NCI-H1092 treated with DMSO at 0.1 percent for 48 hours (cell line): ENCODE data around the gene TMEM253.
A peak's percentile ranks its signal among the peaks of the same experiment; 100 is the strongest.

Experiments
- DNase-seq: peaks from one replicate; lab custom pipeline; 2025; lab: John Stamatoyannopoulos, UW

TMEM253 gene

DNA sequence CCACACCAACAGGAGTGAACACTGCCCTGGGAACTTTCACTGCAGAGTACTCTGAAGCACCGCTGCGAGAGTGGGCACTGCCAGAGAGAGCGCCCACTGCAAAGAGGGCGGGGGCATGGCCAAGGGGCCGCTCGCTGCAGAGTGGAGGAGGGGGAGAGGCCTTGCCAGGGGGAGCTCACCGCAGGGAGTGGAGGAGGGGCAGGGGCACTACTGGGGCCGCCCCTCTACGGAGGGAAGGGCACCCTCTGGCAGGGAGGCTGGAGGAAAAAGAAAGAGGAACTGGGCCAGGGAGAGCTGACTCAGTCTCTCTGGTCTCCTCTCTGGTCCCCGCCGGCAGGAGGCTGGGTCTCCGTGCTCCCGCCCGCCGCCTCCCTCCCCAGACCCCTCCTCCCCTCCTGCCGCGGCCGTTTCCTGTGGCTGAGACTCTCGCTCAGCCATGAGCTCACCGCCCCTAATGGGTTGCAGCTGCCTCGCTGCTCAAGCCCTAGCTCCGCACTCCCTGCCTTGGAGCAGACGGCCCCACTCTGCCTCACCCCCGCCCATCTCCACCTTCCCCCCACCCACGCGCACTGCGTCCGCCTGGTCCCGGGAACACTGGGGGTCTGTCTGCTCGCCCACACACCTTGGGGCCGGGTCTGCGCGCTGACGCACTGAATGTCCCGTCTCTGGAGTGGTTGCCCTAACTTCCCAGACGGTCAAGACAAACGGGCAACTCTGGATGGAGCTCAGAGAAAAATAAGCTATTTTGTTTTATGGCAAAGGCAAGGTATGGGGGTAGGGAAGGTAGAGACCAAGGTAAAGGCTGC, 29.4 kb upstream of the TMEM253 start:
- DNase-seq: peak; percentile 81

DNA sequence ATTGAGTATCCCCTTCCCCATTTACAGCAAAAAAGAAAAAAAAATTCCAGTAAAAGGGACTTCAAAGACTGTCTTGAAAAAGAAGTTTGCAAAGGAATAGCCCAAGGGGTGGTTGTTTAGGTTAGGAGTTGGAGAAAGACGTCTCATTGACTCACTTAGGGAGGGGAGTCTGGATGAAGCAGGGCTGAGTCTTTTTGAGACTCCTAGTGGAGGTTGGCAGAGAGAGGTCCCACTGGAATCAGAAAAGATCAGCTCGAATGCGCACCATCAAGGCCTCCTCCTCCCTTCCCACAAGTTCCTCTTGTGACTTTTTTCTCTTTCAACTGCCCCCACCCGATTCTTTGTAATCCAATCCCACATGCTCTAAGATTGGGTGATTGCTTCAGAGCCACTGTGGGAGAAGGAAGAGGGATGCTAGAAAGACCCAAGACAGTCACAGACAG, 28.8 kb upstream of the TMEM253 start:
- DNase-seq: no peak

DNA sequence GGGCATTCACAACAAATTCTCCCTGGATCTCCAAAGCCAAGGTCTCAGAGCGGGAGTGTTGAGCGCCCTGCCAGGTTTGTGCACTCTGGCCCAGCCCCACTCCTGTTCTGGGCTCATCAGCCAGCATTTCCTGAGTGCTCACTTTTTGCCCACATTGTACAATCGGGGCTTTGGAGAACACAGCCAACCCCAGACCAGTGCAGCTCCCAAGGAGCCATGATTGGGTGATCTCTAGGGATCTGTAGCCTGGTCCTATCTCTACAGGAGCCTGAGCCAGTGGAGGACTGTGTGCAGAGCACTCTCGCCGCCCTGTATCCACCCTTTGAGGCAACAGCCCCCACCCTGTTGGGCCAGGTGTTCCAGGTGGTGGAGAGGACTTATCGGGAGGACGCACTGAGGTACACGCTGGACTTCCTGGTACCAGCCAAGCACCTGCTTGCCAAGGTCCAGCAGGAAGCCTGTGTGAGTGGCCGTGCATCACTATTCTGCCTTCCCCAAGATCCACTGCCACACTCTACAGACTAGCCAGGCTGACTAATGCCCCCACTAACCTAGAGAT, 28.0 kb upstream of the TMEM253 start:
- no peak for DNase-seq

DNA sequence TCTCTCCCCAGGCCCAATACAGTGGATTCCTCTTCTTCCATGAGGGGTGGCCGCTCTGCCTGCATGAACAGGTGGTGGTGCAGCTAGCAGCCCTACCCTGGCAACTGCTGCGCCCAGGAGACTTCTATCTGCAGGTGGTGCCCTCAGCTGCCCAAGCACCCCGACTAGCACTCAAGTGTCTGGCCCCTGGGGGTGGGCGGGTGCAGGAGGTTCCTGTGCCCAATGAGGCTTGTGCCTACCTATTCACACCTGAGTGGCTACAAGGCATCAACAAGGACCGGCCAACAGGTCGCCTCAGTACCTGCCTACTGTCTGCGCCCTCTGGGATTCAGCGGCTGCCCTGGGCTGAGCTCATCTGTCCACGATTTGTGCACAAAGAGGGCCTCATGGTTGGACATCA, 26.9 kb upstream of the TMEM253 start:
- DNase-seq: no peak

DNA sequence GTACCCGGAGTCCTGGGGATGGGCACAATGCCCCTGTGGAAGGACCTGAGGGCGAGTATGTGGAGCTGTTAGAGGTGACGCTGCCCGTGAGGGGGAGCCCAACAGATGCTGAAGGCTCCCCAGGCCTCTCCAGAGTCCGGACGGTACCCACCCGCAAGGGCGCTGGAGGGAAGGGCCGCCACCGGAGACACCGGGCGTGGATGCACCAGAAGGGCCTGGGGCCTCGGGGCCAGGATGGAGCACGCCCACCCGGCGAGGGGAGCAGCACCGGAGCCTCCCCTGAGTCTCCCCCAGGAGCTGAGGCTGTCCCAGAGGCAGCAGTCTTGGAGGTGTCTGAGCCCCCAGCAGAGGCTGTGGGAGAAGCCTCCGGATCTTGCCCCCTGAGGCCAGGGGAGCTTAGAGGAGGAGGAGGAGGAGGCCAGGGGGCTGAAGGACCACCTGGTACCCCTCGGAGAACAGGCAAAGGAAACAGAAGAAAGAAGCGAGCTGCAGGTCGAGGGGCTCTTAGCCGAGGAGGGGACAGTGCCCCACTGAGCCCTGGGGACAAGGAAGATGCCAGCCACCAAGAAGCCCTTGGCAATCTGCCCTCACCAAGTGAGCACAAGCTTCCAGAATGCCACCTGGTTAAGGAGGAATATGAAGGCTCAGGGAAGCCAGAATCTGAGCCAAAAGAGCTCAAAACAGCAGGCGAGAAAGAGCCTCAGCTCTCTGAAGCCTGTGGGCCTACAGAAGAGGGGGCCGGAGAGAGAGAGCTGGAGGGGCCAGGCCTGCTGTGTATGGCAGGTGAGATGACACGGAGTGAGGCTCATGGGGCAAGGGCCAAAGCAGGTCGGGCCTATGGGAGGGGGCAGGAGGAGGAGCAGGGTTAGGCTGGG, 26.2 kb upstream of the TMEM253 start:
- no peak for DNase-seq

DNA sequence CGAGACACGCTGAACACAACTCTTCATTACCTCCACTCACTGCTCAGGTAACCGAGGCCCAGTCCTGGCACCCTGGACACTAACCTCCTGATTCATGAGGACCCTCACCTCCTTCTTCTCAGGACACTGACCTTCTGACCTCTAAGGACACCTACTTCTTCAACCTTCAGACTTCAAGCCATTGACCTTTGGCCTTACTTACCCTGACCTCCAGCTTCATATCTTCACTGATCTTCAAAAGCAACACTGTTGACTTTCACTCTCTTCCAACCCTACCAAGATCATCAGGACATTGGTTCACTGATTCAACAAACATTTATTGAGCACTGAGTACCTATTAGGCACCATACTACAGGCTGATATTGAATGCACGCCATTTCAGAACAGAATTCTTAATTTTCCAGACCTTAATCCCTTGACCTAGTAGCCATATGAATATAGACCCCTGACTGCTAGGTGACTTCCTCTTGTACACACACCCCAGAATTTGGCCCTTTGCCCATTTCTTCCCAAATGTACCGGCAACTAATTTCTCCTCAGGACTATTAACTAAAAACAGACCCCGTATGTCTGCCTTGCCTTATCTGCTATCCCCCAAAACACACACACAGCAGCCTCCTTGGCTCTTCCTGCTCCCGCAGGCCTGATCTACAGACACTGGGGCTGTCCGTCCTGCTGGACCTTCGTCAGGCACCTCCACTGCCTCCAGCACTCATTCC, 25.0 kb upstream of the TMEM253 start:
- no peak for DNase-seq

DNA sequence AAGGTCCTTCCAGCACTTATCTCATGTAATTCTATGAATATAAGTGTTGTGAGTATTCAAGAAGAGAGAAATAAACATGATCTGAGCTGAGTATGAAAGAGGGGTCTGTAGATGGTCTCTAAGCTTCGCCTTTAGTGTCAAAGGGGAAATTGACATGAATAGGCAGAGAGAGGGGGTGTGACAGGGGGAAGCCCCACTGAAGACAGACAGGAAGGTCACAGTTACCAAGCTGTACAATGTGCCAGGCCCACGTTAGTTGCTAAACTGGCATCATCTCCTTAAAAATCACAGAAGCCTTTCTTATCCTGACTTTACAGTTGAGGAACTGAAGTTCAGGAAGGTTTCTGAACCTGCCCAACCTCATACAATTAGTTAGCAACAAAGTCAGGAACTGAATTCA, 23.2 kb upstream of the TMEM253 start:
- DNase-seq: no peak

DNA sequence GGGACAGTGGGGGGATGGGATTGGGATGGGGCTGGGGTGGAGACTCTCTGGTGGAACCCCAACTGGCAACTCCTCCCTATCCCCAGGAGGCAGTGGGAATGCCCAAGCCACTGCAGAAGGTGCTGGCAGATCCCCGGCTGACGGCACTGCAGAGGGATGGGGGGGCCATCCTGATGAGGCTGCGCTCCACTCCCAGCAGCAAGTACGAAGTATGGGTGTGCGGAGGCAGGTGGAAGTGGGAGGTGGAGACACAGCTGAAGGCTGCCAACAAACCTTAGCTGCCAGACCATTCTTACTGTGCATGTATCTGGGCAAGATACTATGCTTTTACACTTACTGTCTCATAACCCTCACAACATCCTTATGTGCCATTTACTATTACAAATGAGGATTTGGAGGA, 22.6 kb upstream of the TMEM253 start:
- DNase-seq: no peak

DNA sequence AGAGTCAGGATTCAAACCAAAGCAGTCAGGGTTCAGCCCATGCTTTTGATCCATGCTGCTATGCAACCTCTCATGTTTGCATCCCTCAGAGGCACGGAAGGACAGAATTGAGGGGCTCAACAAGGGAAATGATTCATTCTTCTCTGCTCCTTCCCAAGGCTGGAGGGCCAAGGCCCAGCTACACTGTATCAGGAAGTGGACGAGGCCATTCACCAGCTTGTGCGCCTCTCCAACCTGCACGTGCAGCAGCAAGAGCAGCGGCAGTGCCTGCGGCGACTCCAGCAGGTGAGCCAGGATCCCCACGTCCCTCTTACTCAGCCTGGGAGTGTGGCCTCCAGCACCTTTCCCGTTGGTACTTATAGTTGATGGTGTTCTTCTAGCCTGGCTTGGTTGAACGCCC, 22.1 kb upstream of the TMEM253 start:
- no peak for DNase-seq

DNA sequence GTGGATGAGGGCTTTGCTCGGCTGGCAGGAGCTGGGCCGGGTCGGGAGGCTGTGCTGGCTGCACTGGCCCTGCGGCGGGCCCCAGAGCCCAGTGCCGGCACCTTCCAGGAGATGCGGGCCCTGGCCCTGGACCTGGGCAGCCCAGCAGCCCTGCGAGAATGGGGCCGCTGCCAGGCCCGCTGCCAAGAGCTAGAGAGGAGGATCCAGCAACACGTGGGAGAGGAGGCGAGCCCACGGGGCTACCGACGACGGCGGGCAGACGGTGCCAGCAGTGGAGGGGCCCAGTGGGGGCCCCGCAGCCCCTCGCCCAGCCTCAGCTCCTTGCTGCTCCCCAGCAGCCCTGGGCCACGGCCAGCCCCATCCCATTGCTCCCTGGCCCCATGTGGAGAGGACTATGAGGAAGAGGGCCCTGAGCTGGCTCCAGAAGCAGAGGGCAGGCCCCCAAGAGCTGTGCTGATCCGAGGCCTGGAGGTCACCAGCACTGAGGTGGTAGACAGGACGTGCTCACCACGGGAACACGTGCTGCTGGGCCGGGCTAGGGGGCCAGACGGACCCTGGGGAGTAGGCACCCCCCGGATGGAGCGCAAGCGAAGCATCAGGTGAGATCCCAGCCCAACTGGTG, 19.2 kb upstream of the TMEM253 start:
- DNase-seq: no peak

DNA sequence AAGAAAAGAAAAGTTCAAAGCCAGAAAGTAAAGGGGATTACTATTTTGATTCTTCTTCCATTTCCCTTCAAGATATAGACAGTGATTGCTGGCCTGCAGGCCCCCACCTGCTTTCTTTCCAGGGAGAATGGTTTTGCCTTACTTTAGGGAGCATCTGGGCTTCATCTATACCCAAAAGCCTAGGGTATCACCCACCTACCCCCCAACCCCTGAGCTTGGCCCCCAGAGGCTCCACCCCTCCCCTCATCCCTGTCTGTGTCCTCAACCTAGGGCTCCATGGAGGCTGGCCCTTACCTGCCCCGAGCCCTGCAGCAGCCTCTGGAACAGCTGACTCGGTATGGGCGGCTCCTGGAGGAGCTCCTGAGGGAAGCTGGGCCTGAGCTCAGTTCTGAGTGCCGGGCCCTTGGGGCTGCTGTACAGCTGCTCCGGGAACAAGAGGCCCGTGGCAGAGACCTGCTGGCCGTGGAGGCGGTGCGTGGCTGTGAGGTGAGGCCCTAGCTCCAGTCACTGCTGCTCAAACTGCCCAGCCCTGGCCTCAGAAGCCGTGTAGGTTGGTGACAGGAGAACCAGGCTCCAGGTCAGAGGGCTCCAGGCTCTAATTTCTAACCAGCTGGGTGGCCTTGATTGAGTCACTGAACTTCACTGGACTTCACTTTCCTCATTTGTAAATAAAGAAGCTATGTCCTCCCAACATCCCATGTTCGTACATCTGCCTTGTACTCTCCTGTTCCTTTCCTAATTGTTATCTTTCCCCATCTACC, 17.1 kb upstream of the TMEM253 start:
- no peak for DNase-seq

DNA sequence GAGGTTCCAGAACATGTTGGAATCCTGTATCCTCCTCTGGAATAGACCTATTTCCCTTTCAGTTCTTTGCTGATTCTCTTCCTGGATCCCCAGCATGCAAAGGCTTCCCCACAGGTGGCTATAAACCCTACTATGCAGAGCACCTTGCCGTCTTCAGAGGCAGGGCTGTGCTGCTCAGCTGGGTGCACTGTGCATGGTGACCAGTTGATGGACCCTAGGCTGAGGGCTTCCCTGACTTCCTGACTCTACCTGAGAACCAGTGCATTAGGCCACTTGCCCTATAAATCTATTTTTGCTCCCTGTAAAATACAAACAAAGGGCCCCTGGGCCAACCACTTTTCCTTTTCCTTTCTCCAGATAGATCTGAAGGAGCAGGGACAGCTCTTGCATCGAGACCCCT, 16.5 kb upstream of the TMEM253 start:
- no peak for DNase-seq

DNA sequence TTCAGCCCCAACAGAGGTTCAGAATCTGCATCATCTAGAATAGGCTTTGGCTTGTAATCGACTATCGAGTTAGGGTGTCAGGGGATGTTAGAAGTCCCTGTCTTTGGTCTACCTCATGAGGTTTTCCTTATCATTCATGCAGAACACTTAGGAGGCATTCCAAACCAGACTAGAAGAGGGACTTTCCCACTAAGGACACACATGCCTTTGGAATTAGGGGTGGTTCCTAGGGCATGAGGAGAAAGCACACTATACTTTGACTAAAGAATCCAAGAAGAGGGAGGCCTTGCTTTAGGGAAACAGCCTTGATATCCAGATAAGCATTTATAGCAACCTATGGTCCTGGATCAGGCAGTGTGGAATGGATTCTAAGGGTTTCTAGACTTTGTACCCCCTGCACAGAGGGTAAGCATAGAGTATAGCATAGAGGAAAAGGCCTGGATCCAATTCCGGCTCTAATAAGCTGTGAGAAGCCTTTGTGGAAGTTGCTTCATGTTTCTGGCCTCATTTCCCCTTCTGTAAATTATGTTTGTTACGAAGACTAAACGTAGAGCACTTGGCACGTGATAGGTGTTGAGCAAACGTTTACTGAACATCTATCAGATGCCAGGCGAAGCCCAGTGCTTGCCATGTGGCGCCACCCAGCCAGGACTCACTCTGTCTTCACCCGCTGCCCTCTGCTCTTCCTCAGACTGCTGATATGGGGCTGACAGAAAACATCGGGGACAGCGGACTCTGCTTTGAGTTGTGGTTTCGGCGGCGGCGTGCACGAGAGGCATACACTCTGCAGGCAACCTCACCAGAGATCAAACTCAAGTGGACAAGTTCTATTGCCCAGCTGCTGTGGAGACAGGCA, 15.6 kb upstream of the TMEM253 start:
- DNase-seq: no peak

DNA sequence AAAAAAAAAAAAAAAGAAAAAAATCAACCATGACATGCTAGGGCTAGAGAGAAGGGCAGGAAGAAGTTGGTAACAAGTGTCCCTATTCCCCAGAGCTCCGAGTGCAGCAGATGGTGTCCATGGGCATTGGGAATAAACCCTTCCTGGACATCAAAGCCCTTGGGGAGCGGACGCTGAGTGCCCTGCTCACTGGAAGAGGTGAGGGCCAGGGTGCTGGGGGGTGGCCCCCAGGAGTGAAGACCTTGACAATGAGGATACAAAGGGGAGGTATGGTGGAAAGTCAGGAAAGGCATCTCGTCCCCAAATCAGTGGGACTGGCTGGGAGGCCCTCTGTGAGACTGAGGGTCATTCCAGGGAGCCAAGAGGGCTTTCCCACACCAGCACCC, 14.0 kb upstream of the TMEM253 start:
- no peak for DNase-seq

DNA sequence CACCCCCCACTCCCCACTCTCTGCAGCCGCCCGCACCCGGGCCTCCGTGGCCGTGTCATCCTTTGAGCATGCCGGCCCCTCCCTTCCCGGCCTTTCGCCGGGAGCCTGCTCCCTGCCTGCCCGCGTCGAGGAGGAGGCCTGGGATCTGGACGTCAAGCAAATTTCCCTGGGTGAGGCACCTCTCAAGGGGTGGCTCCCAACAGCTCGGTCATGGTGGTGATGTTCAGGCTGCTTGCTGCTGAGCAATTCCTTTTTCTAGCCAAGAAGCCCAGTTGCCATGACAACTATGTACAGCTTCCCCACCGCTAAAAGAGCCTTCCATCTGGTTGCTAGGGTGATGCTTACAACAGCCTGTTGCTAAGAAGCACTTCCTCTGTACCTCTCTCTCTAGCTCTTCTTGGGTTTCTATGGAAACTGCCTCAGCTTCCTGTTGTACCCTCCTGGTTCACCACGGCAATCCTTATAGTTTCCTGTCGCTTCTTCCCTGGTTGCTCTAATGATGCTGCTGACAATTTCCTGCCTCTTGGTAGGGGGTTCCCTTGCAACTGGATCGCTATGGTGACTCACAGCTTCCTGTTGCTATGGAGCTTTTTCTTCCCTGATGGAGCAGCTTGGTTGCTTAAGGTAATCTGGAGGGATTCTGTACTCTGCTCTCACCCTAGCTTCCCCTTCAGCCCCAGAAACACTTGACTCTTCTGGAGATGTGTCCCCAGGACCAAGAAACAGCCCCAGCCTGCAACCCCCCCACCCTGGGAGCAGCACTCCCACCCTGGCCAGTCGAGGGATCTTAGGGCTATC, 13.4 kb upstream of the TMEM253 start:
- peak; percentile 10 for DNase-seq

DNA sequence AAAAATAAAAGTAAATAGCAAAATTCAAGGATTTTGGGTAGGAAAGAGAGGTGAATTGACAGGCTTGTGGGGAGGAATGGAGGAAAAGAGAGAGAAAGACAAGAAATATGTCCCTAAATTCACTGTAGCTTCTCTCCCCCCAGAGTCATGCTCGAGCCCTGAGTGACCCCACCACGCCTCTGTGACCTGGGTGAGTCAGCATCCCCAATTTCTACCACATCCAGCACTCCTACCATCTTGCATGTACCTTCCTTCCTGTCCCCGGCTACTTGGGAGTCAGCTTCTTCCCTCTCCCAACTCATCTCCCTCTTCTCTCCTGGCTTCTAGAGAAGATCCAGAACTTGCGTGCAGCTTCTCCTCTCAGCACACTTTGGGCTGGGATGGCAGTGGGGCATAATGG, 12.2 kb upstream of the TMEM253 start:
- no peak for DNase-seq

DNA sequence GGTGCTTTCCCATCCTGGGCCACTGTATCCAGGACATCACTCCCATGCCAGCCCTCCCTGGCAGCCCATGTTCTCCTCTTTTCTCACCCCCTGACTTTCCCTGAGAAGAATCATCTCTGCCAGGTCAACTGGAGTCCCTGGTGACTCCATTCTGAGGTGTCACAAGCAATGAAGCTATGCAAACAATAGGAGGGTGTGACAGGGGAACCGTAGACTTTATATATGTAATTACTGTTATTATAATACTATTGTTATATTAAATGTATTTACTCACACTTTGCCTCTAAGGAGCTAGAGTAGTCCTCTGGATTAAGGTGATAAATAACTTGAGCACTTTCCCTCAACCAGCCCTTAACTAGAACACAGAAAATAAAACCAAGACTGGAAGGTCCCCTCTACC, 11.6 kb upstream of the TMEM253 start:
- DNase-seq: no peak

DNA sequence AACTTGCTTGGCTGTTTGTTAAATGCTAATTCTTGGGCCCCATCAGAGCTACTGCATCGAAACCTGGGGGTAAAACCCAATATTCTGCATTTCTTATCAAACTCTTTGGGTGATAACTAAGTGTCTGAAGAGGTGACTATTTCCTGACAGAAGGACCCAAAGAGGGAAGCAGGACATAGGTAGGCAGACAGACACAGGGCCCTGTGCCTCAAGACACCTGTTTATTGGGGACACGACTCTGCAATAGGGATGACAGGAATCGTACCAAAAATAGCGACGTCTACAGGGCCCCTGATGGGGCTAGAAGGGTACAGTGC, 11.0 kb upstream of the TMEM253 start:
- no peak for DNase-seq

DNA sequence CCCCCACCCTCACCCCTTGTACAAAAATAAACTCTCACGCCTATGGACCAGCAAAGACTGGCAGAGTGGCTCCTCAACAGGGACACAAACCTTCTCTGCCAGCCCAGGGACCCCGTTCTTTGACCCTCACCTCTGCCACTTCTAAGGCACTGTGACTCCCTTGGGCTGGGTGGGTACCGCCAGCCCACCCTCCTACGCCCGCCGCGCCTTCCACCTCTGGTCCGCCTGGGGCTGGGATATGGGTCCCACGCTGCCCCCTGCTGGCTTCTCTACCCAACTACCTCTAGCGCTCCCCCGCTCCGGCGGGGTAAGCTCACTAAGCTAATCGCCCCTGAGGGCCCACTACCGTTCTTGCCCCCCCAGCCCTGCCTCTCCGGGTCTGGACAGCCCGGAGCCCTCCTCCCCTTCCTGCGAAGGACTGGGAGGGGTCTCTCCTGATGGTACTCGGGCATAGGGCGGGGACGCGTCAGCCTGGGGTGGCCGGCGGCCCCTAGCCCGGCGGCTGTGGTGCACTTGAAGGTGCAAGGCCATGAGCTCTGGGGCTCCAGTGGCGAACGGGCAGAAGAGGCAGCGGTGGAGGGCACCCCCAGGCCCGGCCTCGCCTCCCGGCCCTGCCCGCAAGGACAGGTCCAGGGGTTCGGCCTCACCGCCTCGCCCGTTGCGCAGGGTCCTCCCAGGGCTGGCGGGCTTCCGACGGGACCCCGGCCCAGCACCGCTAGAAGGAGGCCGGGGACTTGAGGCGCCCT, 10.5 kb upstream of the TMEM253 start:
- no peak for DNase-seq
